LoVo (cell line): ENCODE data around the gene CEMP1.
"Not testable (repeated sequence)": the region's sequence is repeated elsewhere in the genome, so short reads cannot be mapped to it uniquely, and the experiment has no call there.

Experiments used
- DNase-seq: peaks from one replicate; pipeline ENCODE4 v3.0.0-alpha.2; 2016; ENCODE audit warnings: low spot score

Gene CEMP1

DNA sequence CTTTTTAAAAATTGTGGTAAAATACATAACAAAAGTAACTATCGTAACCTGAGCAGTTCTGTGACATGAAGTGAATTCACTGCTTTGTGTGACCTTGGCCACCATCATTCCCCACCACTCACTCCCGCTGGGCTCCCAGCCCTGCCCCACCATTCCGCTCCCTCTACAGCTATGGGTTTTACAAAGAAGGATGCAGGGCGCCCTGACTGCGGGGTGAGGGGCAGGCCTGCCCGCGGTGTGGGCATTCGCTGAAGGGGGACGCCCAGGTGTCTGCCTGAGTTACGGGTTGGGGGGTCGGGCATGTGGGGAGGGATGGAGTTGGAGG lies at the start of gene CEMP1:
Gene CEMP1 (minus strand): TSS at position 38 of the 325 bp plus-strand sequence. CDS start 335 bp downstream, outside the sequence.
- DNase-seq: no peak

- DNase-seq: not testable (repeated sequence)
Measured at GRCh38 chr16:2580818-2581217, 49.6 kb upstream of the CEMP1 start.

- DNase-seq: not testable (repeated sequence)
Measured at GRCh38 chr16:2580143-2580542, 48.9 kb upstream of the CEMP1 start.

DNA sequence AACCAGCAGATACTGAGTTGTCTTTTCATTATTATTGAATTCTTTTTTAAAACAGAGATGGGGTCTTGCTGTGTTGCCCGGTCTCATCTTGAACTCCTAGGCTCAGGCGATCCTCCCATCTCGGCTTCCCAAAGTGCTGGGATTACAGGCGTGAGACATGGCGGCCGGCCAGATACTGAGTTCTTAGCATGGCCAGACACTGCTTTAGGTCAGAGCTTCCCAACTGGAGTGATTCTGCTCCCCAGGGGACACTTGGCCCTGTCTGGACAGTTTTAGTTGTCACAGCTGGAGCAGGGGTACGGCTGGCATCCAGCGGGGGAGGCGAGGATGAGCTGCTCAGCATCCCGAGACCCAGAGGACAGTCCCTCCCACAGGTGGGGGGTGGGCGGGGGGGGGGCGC lies 47.7 kb upstream of the CEMP1 start:
- not testable (repeated sequence) for DNase-seq

- DNase-seq: not testable (repeated sequence)
Measured at GRCh38 chr16:2577044-2577443, 45.8 kb upstream of the CEMP1 start.

- DNase-seq: not testable (repeated sequence)
Measured at GRCh38 chr16:2575839-2576238, 44.6 kb upstream of the CEMP1 start.

DNA sequence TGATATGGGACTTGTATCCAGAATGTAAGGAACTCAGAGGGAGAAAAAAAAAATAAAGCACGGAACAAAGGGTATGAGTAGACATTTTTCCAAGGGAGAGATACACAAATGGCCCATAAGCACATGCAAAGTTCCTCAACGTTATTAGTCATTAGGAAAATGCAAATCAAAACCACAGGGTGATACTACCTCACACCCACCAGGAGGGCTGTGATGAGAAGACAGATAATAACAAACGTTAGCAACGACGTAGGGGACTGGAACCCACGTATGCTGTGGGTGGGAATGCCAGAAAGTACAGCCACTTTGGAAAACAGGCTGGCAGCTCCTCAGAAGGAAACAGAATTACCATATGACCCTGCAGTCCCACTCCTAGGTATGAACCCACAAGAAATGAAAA lies 41.5 kb upstream of the CEMP1 start:
- not testable (repeated sequence) for DNase-seq

DNA sequence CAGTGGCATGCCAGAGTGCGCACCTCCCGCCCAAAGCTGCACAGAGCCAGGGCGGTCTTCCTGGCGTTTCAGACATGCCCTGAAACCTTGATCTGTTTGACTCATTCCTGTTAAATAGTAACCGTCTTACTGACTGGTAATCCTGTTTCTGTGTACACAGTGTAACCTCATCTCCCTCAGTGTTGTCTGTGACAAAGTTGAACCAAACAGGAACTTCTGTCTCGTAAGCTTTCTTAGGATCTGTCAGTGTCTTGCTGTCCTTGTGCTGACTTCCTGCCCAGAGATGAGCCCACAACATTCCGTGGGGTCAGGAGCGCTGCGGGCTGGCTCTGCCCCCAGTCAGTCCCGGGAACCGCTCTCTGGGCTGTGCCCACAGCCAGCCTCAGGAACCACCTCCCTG lies 37.4 kb upstream of the CEMP1 start:
- not testable (repeated sequence) for DNase-seq

DNA sequence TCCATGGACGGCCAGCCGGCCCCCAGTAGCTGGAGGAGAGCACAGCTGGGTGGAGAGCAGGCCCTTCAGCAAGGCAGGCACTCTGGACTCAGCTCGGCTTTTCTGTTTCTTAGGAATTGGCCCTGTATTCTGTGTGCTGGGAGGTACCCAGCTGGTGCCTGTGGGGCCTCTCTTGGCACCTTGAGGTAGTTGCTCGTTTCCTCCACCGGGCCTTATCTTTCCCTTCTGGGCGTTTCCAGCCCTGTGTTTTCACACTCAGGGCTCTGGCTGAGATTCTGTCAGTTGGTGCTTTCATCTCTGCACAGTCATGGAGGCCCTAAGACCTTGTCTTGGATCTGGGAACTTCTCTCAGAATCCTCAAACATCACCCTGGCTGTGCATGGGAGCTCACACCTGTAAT lies 36.3 kb upstream of the CEMP1 start:
- DNase-seq: not testable (repeated sequence)

GRCh38 chr16:2560798-2561133 lies 29.6 kb upstream of the CEMP1 start:
- not testable (repeated sequence) for DNase-seq

GRCh38 chr16:2560131-2560797 lies 29.1 kb upstream of the CEMP1 start:
- DNase-seq: not testable (repeated sequence)

- DNase-seq: not testable (repeated sequence)
Measured at GRCh38 chr16:2557150-2557549, 25.9 kb upstream of the CEMP1 start.

- not testable (repeated sequence) for DNase-seq
Measured at GRCh38 chr16:2554709-2555425, 23.7 kb upstream of the CEMP1 start.

- not testable (repeated sequence) for DNase-seq
Measured at GRCh38 chr16:2551420-2551889, 20.2 kb upstream of the CEMP1 start.

DNA sequence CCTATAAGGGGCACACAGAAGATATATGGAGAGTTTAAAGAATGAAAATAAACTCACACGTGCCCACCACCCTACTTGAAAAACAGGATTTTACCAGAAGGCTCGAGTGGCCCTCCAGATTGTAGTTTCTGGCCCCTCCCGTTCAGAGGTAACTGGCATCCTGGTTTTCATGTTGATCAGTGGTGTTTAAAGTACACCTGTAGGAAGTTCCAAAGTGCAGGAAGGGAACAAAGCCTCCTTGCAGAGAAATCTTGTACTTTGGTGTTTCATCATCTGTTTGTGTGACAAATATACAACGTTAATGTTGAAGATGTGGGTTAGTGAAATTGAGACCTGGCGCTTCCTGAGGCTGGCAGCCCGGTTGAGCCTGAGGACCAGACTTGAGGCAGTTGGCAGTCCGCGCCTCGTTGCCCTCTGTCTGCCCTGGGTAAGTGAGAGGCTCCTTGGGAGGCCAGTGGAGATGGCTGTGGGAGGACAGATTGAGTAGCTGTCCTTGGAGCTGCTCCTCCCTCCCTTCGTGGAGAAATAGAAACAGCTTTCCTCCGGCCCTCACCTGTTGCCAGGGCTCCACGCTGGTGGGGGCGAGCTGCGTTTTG lies 19.2 kb upstream of the CEMP1 start:
- DNase-seq: not testable (repeated sequence)

DNA sequence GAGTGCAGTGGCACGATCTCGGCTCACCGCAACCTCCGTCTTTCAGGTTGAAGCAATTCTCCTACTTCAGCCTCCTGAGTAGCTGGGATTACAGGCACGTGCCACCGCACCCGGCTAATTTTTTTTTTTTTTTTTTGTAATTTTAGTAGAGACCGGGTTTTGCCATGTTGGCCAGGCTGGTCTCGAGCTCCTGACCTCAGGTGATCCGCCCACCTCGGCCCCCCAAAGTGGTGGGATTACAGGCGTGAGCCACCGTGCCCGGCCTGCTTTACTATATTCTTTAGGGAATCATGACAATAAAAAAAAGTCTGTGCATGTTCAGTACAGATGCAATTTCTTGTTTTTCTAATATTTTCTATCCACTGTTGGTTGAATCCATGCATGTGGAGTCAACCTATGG lies 12.6 kb upstream of the CEMP1 start:
- not testable (repeated sequence) for DNase-seq

DNA sequence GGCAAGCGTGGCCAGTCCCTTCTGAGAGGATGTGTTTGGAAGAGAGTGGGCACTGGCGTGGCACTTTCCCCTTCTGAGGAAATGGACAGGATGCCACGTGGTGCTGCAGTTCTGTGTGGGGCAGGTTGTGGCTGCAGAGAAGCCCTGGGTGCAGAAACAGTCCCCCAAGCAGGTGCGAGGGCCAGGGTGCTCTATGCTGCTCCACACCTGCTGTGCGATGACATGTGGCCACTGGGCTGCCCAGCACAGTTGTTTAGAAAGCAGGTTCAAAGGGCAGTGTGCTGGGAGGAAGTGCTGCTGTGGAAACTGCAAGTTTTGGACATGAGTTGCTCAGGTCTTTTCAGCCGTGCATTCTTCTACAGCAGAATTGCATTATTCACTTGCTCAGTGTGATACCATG lies 10.2 kb upstream of the CEMP1 start:
- DNase-seq: not testable (repeated sequence)

- not testable (repeated sequence) for DNase-seq
Measured at GRCh38 chr16:2540912-2541311, 9.7 kb upstream of the CEMP1 start.

DNA sequence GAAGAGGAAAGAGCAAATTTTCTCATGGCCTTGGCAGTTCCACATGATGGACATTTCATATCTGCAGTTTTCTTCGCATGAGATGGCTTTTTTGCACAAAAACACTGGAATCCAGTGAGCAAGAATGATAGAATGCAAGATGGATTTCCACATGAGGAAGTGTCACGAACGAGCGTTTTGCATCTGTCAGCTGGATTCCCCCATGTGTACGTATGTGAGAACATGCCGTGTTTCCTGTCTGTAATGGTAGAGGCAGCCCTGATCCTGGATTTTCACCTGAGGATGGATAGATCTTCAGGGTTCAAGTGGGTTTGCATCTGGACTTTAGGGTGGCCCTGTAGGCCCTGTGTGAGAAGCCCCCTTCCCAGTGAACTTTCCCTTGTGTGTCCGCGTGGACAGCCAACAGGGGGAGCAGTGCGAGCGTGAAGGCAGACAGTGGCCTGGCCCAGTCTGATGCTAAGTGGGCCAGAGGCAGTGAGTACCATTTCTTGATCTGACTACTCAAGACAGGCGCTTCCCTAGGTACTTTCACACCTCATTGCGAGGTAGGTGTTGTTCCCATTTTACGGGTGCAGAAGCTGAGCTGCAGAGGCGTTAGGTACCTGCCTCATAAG lies 8.7 kb upstream of the CEMP1 start:
- not testable (repeated sequence) for DNase-seq

- not testable (repeated sequence) for DNase-seq
Measured at GRCh38 chr16:2539192-2539844, 8.1 kb upstream of the CEMP1 start.

DNA sequence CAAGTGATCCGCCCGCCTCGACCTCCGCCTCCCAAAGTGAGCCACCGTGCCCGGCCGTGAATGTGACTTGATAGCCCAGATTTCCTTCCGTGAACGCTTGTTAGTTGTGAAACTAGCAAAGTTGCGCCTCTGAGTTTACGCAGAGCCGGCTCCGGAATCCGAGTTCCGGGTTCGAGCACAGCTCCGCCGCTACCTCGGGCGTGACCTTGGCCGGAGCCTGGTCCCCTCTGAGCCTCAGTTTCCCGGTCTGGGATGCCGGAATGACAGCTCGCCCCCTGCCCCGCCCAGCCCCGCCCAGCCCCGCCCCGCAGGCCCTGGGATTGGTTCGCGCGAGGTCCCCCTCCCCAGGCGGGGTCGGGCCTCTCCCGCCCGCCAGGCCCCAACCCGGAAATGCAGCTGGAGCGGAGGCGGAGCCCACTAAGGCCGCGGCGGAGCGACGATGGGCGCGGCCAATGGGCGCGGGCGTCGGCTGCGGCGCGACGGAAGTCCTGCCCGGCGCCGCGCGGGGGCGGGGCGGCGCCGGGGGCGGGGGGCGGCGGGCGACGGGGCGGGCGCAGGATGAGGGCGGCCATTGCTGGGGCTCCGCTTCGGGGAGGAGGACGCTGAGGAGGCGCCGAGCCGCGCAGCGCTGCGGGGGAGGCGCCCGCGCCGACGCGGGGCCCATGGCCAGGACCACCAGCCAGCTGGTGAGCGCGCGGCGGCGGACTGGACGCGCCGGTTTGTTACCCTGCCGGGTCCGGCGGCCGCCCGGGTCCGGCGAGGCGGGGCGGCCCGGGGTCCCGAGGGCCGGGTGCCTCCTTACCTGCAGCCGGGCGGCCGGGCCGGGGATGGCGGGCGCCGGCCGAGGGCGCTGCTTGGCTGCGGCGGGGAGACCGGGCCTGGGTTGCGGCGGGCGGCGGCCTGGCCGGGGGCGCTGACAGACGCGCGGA lies 6.5 kb upstream of the CEMP1 start, which contains the start of gene PDPK1:
Gene PDPK1 (plus strand): TSS at position 571 of the 929 bp plus-strand sequence. CDS start 92 bp downstream, at position 663.
- DNase-seq: peak; percentile 95
